Measurements from ENCODE around the gene TFDP1. TPM values are rescaled to one million over a fixed set of nuclear protein-coding genes. Genes with fewer than 3 reads are reported as not detected.

TFDP1 gene
- total RNA-seq, 2 donors from 2014 or later = 74.8 to 76.1 TPM

DNA sequence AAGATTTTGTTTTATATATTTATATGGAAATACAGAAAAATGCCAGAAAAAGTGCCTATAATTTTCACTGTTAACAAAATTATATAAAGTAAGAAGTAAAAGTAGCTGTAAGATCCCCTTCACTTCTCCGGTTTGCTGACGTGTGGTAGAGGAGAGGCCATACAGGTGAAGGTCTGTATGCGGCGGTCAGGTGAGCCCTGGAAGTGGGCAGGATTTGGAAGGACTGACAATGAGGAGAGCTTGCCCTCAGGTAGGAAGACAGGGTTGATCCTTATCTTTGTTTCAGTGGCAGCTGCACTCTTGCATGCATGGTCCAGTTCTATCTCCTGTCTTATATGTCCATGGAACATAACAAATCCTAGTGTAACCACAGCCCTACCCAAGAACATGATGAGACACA is 16.9 kb upstream of the TFDP1 start:
- Histone ChIP-seq H3K9ac (ENCODE audit: extremely low read depth, low read length, poor library complexity, severe bottlenecking) (no peak overlapping the region), H3K4me1 (ENCODE audit: control insufficient read depth, insufficient read depth, low read length) (no peaks in the 10 kb centered on the region), H3K4me3 (ENCODE audit: low read length) (no peak overlapping the region), H3K9me3 (ENCODE audit: control insufficient read depth, low read length) (no peaks in the 10 kb centered on the region), H3K27ac (ENCODE audit: low read depth, low read length) (no peak overlapping the region), H3K36me3 (ENCODE audit: control insufficient read depth, insufficient read depth, low read length) (no peaks in the 10 kb centered on the region), H3K27me3 (ENCODE audit: control insufficient read depth, insufficient read depth, low read length, poor library complexity, severe bottlenecking) (no peaks in the 10 kb centered on the region)
- Mint-ChIP-seq H3K27ac (no peak overlapping the region), H3K9me3 (peaks cover 5% of the 10 kb centered on the region), H3K4me3 (no peak overlapping the region), H3K4me1 (no peaks in the 10 kb centered on the region), H3K36me3 (ENCODE audit: low read depth) (no peaks in the 10 kb centered on the region), H3K27me3 (ENCODE audit: insufficient read depth) (no peaks in the 10 kb centered on the region)
- WGBS, 2 experiments (ENCODE audit: insufficient coverage in 1 of 2, insufficient read length in 1 of 2) = 96 to 100% methylated on average over 4 of the region's 4 CpGs
- TF ChIP-seq, protein P1, sequence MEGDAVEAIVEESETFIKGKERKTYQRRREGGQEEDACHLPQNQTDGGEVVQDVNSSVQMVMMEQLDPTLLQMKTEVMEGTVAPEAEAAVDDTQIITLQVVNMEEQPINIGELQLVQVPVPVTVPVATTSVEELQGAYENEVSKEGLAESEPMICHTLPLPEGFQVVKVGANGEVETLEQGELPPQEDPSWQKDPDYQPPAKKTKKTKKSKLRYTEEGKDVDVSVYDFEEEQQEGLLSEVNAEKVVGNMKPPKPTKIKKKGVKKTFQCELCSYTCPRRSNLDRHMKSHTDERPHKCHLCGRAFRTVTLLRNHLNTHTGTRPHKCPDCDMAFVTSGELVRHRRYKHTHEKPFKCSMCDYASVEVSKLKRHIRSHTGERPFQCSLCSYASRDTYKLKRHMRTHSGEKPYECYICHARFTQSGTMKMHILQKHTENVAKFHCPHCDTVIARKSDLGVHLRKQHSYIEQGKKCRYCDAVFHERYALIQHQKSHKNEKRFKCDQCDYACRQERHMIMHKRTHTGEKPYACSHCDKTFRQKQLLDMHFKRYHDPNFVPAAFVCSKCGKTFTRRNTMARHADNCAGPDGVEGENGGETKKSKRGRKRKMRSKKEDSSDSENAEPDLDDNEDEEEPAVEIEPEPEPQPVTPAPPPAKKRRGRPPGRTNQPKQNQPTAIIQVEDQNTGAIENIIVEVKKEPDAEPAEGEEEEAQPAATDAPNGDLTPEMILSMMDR (conservative IDR thresholded peaks at IDR 0.05) = no peak
- DNase-seq = peak; percentile 22

DNA sequence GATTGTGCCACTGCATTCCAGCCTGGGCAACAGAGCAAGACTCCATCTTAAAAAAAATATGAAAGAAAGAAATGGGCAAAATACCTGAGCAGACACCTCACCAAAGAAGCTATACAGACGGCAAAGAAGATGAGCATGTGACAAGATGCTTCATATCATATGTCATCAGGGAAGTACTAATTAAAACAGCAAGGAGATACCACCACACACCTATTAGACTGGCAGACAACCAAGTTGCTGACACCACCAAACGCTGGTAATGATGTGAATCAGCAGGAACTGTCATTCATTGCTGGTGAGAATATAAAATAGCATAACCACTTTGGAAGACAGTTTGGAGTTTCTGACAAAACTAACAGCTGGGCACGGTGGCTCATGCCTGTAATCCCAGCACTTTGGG is 11.5 kb upstream of the TFDP1 start:
- H3K27ac Mint-ChIP-seq = no peak overlapping the region
- no peak overlapping the region for H3K27ac ChIP-seq (ENCODE audit: low read depth, low read length)
- peaks cover 13% of the 10 kb centered on the region for H3K9me3 Mint-ChIP-seq
- DNase-seq = no peak
- TF ChIP-seq, protein P1 (conservative IDR thresholded peaks at IDR 0.05) = no peak
- WGBS, 2 experiments (ENCODE audit: insufficient coverage in 1 of 2, insufficient read length in 1 of 2) = 86 to 90% methylated on average over 2 to 3 of the region's 3 CpGs
- H3K9me3 ChIP-seq (ENCODE audit: control insufficient read depth, low read length) = peaks cover 12% of the 10 kb centered on the region
- peaks cover 4% of the 10 kb centered on the region for H3K27me3 Mint-ChIP-seq (ENCODE audit: insufficient read depth)
- H3K4me3 Mint-ChIP-seq = no peak overlapping the region
- H3K27me3 ChIP-seq (ENCODE audit: control insufficient read depth, insufficient read depth, low read length, poor library complexity, severe bottlenecking) = no peaks in the 10 kb centered on the region
- H3K4me1 Mint-ChIP-seq = no peaks in the 10 kb centered on the region
- H3K36me3 ChIP-seq (ENCODE audit: control insufficient read depth, insufficient read depth, low read length) = no peaks in the 10 kb centered on the region
- no peak overlapping the region for H3K9ac ChIP-seq (ENCODE audit: extremely low read depth, low read length, poor library complexity, severe bottlenecking)
- H3K4me1 ChIP-seq (ENCODE audit: control insufficient read depth, insufficient read depth, low read length) = no peaks in the 10 kb centered on the region
- H3K4me3 ChIP-seq (ENCODE audit: low read length) = no peak overlapping the region
- no peaks in the 10 kb centered on the region for H3K36me3 Mint-ChIP-seq (ENCODE audit: low read depth)

DNA sequence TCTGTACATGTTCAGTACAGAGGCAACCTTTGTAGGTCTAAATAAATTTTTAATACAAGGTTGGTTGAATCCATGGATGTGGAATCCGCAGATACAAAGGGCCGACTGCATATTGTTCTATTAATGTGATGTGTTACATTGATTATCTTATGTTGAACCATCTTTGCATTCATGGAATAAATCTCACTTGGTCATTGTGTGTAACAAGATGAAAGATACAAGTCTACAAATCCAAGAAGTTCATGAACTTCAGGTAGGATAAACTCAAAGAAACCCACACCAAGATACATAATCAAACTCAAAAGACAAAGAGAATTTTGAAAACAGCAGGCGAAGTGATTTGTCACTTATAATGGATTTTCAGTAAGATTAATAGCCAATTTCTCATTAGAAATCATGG is 8.0 kb upstream of the TFDP1 start:
- TF ChIP-seq, protein P1 (conservative IDR thresholded peaks at IDR 0.05) = no peak
- Histone ChIP-seq H3K27ac (ENCODE audit: low read depth, low read length) (no peak overlapping the region), H3K27me3 (ENCODE audit: control insufficient read depth, insufficient read depth, low read length, poor library complexity, severe bottlenecking) (no peaks in the 10 kb centered on the region), H3K36me3 (ENCODE audit: control insufficient read depth, insufficient read depth, low read length) (no peaks in the 10 kb centered on the region), H3K9me3 (ENCODE audit: control insufficient read depth, low read length) (peaks cover 12% of the 10 kb centered on the region), H3K4me1 (ENCODE audit: control insufficient read depth, insufficient read depth, low read length) (no peaks in the 10 kb centered on the region), H3K4me3 (ENCODE audit: low read length) (no peak overlapping the region), H3K9ac (ENCODE audit: extremely low read depth, low read length, poor library complexity, severe bottlenecking) (no peak overlapping the region)
- no peak for DNase-seq
- Mint-ChIP-seq H3K27me3 (ENCODE audit: insufficient read depth) (peaks cover 4% of the 10 kb centered on the region), H3K27ac (no peak overlapping the region), H3K4me1 (no peaks in the 10 kb centered on the region), H3K4me3 (no peak overlapping the region), H3K9me3 (peaks cover 13% of the 10 kb centered on the region), H3K36me3 (ENCODE audit: low read depth) (no peaks in the 10 kb centered on the region)
- 50 to 90% methylated on average over 1 to 3 of the region's 3 CpGs for WGBS, 2 experiments (ENCODE audit: insufficient coverage in 1 of 2, insufficient read length in 1 of 2)
